H9 (cell line): Measurements from ENCODE around the gene ELOVL6. TPM values are rescaled to one million over a fixed set of nuclear protein-coding genes. Genes with fewer than 3 reads are reported as not detected.

Experiments
- DNase-seq: peaks from one replicate; pipeline ENCODE4 v3.0.0-alpha.2; 2017
- H2AFZ ChIP-seq: one replicate; pipeline ENCODE4 v1.6.1; 2013; ENCODE audit warnings: mild to moderate bottlenecking, low read length, control low read depth, moderate library complexity
- H2AK5ac ChIP-seq: 2 replicates; pipeline ENCODE4 v1.6.1; 2013; ENCODE audit warnings: low read length, control low read depth, mixed read lengths; ENCODE audit not compliant: insufficient read length
- H2BK120ac ChIP-seq: one replicate; pipeline ENCODE4 v1.6.1; 2013; ENCODE audit warnings: low read depth, mild to moderate bottlenecking, low read length, control low read depth, inconsistent platforms; ENCODE audit not compliant: poor library complexity, severe bottlenecking
- H2BK12ac ChIP-seq: 2 replicates; pipeline ENCODE4 v1.6.1; 2013; ENCODE audit warnings: low read length, control low read depth, mixed read lengths, low read depth; ENCODE audit not compliant: insufficient read length
- H2BK15ac ChIP-seq: 2 replicates; pipeline ENCODE4 v1.6.1; 2013; ENCODE audit warnings: low read depth, low read length, control low read depth
- H2BK20ac ChIP-seq: one replicate; pipeline ENCODE4 v1.6.1; 2013; ENCODE audit warnings: low read depth, mild to moderate bottlenecking, low read length, control low read depth, inconsistent platforms; ENCODE audit not compliant: poor library complexity, severe bottlenecking
- H2BK5ac ChIP-seq: 2 replicates; pipeline ENCODE4 v1.6.1; 2013; ENCODE audit warnings: low read length, control low read depth, mixed read lengths; ENCODE audit not compliant: insufficient read length
- H3K14ac ChIP-seq: 2 replicates; pipeline ENCODE4 v1.6.1; 2013; ENCODE audit warnings: low read length, control low read depth; ENCODE audit not compliant: insufficient read depth
- H3K18ac ChIP-seq: 2 replicates; pipeline ENCODE4 v1.6.1; 2013; ENCODE audit warnings: low read depth, mild to moderate bottlenecking, mixed read lengths, low read length, control low read depth; ENCODE audit not compliant: insufficient read length
- H3K23ac ChIP-seq: 2 replicates; pipeline ENCODE4 v1.6.1; 2013; ENCODE audit warnings: low read length, control low read depth, mixed read lengths, low read depth; ENCODE audit not compliant: insufficient read length
- H3K23me2 ChIP-seq: 2 replicates; pipeline ENCODE4 v1.6.1; 2013; ENCODE audit warnings: low read depth, mild to moderate bottlenecking, mixed read lengths, low read length, control low read depth; ENCODE audit not compliant: insufficient read length, poor library complexity, severe bottlenecking
- H3K27ac ChIP-seq: 2 replicates; pipeline ENCODE4 v1.5.1; 2013; ENCODE audit warnings: low read length, control low read depth, mixed read lengths, low read depth; ENCODE audit not compliant: insufficient read length
- H3K27me3 ChIP-seq: 2 replicates; pipeline ENCODE4 v1.6.1; 2013; ENCODE audit warnings: low read length, control low read depth, inconsistent platforms; ENCODE audit not compliant: insufficient read depth
- H3K4ac ChIP-seq: 2 replicates; pipeline ENCODE4 v1.6.1; 2013; ENCODE audit warnings: low read depth, mild to moderate bottlenecking, control low read depth, inconsistent platforms, low read length, moderate library complexity
- H3K4me1 ChIP-seq: 2 replicates; pipeline ENCODE4 v1.6.1; 2013; ENCODE audit warnings: low read length, control low read depth, inconsistent platforms; ENCODE audit not compliant: insufficient read depth
- H3K4me2 ChIP-seq: 2 replicates; pipeline ENCODE4 v1.6.1; 2013; ENCODE audit warnings: low read length, control low read depth, mixed read lengths; ENCODE audit not compliant: insufficient read length, insufficient read depth
- H3K56ac ChIP-seq: 2 replicates; pipeline ENCODE4 v1.6.1; 2013; ENCODE audit warnings: low read depth, mild to moderate bottlenecking, mixed read lengths, low read length, control low read depth; ENCODE audit not compliant: insufficient read length
- H3K79me1 ChIP-seq: 2 replicates; pipeline ENCODE4 v1.6.1; 2013; ENCODE audit warnings: low read depth, mild to moderate bottlenecking, moderate library complexity, low read length, control low read depth, inconsistent platforms; ENCODE audit not compliant: insufficient read depth, poor library complexity, severe bottlenecking
- H3K79me2 ChIP-seq: 2 replicates; pipeline ENCODE4 v1.6.1; 2013; ENCODE audit warnings: low read length, control low read depth, inconsistent platforms; ENCODE audit not compliant: insufficient read depth
- H3K9ac ChIP-seq: 2 replicates; pipeline ENCODE4 v1.6.1; 2013; ENCODE audit warnings: low read length, control low read depth, mixed read lengths; ENCODE audit not compliant: insufficient read length; ENCODE audit errors: extremely low read depth
- H3K9me3 ChIP-seq: one replicate; pipeline ENCODE4 v1.6.1; 2013; ENCODE audit warnings: low read depth, low read length, inconsistent platforms; ENCODE audit not compliant: control insufficient read depth
- H3T11ph ChIP-seq: one replicate; pipeline ENCODE4 v1.6.1; 2013; ENCODE audit warnings: mild to moderate bottlenecking, low read length, control low read depth, inconsistent platforms
- H4K20me1 ChIP-seq: one replicate; pipeline ENCODE4 v1.6.1; 2013; ENCODE audit not compliant: control insufficient read depth, insufficient read length, insufficient read depth
- H4K5ac ChIP-seq: 2 replicates; pipeline ENCODE4 v1.6.1; 2013; ENCODE audit warnings: low read depth, mild to moderate bottlenecking, mixed read lengths, low read length, control low read depth; ENCODE audit not compliant: insufficient read length
- H4K8ac ChIP-seq: replicated peaks from 2 replicates; pipeline ENCODE4 v1.6.1; 2013; ENCODE audit warnings: low read length, control low read depth, mixed read lengths, low read depth; ENCODE audit not compliant: insufficient read length
- H4K91ac ChIP-seq: 2 replicates; pipeline ENCODE4 v1.6.1; 2013; ENCODE audit warnings: low read depth, mild to moderate bottlenecking, moderate library complexity, mixed read lengths, low read length, control low read depth; ENCODE audit not compliant: insufficient read length
- H3K27ac Mint-ChIP-seq, 3 experiments: 2 replicates in 2 of 3; 3 replicates in 1 of 3; pipeline ENCODE4 v1.8.0; 2020 to 2021; ENCODE audit warnings: mixed read lengths in 3 of 3, mild to moderate bottlenecking in 1 of 3, moderate library complexity in 1 of 3
- H3K27me3 Mint-ChIP-seq: 2 replicates; pipeline ENCODE4 v1.8.0; 2021; ENCODE audit warnings: low read depth, mild to moderate bottlenecking, moderate library complexity, mixed read lengths
- H3K36me3 Mint-ChIP-seq, 3 experiments: 2 replicates in 2 of 3; 3 replicates in 1 of 3; pipeline ENCODE4 v1.8.0; 2020 to 2021; ENCODE audit warnings: low read depth in 3 of 3, mixed read lengths in 3 of 3; ENCODE audit not compliant: insufficient read depth in 1 of 3
- H3K4me1 Mint-ChIP-seq, 2 experiments: 2 replicates each; pipeline ENCODE4 v1.8.0; 2020; ENCODE audit warnings: mixed read lengths in 2 of 2
- H3K4me3 Mint-ChIP-seq, 2 experiments: 2 replicates in 1 of 2; 3 replicates in 1 of 2; pipeline ENCODE4 v1.8.0; 2020 to 2021; ENCODE audit warnings: mild to moderate bottlenecking in 2 of 2, mixed read lengths in 2 of 2, moderate library complexity in 1 of 2
- H3K9me3 Mint-ChIP-seq, 2 experiments: 2 replicates in 1 of 2; 3 replicates in 1 of 2; pipeline ENCODE4 v1.8.0; 2020; ENCODE audit warnings: mild to moderate bottlenecking in 2 of 2, mixed read lengths in 2 of 2, moderate library complexity in 1 of 2
- CTCF ChIP-seq: fragments of 200-600 bp; sonication (generic); conservative IDR thresholded peaks from 3 replicates; pipeline ENCODE4 v1.8.0; 2021; ENCODE audit warnings: antibody characterized with exemption, mild to moderate bottlenecking
- WGBS: extraction: QIAGEN DNeasy Blood & Tissue Kit; methylation state at CpG from one replicate; pipeline ENCODE4 v1.1.7; 2013; ENCODE audit warnings: missing lambda C conversion rate, low lambda C conversion rate, mixed read lengths; ENCODE audit not compliant: insufficient read length; ENCODE audit errors: extremely low coverage; 5-methylcytosine and 5-hydroxymethylcytosine counted together
- total RNA-seq: library from RNA; stranded (reverse); gene quantifications from 2 replicates; pipeline ENCODE4 v1.2.1, GENCODE V29; 2021

The ELOVL6 gene
- total RNA-seq, 1 experiment from 2014 or later: 64.6 TPM

- H3K56ac ChIP-seq: no peak overlapping the region
- no peaks in the 10 kb centered on the region for H3K27me3 ChIP-seq
- H3K27ac ChIP-seq: no peak overlapping the region
- no peak overlapping the region for H4K8ac ChIP-seq
- no peaks in the 10 kb centered on the region for H3K79me1 ChIP-seq
- H2AFZ ChIP-seq: no peak overlapping the region
- DNase-seq: no peak
- H4K5ac ChIP-seq: no peak overlapping the region
- Mint-ChIP-seq H3K36me3 (peaks cover 0 to 27% (median 4%) of the 10 kb centered on the region in 3 experiments; a peak in 4 of 7 replicates), H3K4me3 (no peak overlapping the region), H3K9me3 (no peaks in the 10 kb centered on the region), H3K27me3 (no peaks in the 10 kb centered on the region), H3K4me1 (peaks cover 7 to 12% of the 10 kb centered on the region in 2 experiments; a peak in 3 of 4 replicates), H3K27ac (peak overlapping the region; percentile 25 to 88 (median 72); a peak in 6 of 7 replicates)
- no peak overlapping the region for H2BK20ac ChIP-seq
- H3K4me2 ChIP-seq: no peak overlapping the region
- no peaks in the 10 kb centered on the region for H3K9me3 ChIP-seq
- no peaks in the 10 kb centered on the region for H3K23me2 ChIP-seq
- no peaks in the 10 kb centered on the region; the same call in 1 of the 2 replicates for H3K79me2 ChIP-seq
- no peak overlapping the region for H2AK5ac ChIP-seq
- H2BK12ac ChIP-seq: no peak overlapping the region
- no peak for TF ChIP-seq CTCF
- H3K4ac ChIP-seq: no peak overlapping the region
- H3K23ac ChIP-seq: no peak overlapping the region
- H3K4me1 ChIP-seq: no peaks in the 10 kb centered on the region
- H4K20me1 ChIP-seq: no peaks in the 10 kb centered on the region
- H2BK5ac ChIP-seq: no peak overlapping the region
- H3K9ac ChIP-seq: no peak overlapping the region
- no peak overlapping the region for H3K14ac ChIP-seq
- H2BK120ac ChIP-seq: no peak overlapping the region
- no peak overlapping the region for H4K91ac ChIP-seq
- WGBS: no CpG with 5 or more reads among the region's 5 CpGs
- no peak overlapping the region for H3T11ph ChIP-seq
- H3K18ac ChIP-seq: no peak overlapping the region
- no peak overlapping the region for H2BK15ac ChIP-seq
Measured at GRCh38 chr4:110165382-110166286, 32.8 kb downstream of the ELOVL6 start.
